ENCODE data around the gene RTRAF. TPM values are rescaled to one million over a fixed set of nuclear protein-coding genes. Genes with fewer than 3 reads are reported as not detected.

RTRAF gene
- total and polyA plus RNA-seq, 9 of the 15 experiments (the other 6 are each of a cell fraction or from before 2014, with no cell fraction given): 126 to 204 (median 155) TPM

DNA sequence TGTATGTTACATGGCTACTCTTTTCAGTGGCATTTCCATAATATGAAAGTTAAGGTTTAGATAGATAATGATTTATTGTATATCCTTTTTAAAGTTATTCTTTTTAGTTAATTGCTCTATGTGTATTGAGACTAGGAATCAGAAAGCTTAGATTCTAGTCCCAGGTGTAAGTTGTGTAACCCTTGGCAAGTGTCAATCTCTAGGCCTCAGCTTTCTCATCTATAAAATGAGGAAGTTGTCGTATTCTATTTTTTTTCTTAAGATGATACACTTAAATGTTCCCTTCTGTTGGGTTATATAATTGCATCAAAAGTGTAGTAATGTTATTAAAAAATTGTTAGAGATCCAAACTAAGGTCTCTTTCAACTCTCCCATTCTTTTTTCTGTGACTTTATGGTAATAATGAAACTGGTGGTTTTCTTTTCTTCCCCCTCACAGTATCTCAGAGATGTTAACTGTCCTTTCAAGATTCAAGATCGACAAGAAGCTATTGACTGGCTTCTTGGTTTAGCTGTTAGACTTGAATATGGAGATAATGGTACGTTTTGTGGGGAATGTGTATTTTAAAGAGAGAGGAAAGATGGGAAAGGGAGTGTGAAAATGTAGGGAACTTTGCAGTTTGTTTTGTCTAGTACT lies 4.1 kb downstream of the RTRAF start:
- Histone ChIP-seq H3K27ac (ENCODE audit: extremely low read depth, low read depth, low read length) (no peak overlapping the region), H3K36me3 (ENCODE audit: control insufficient read depth, insufficient read depth, low read length) (peaks cover 65% of the 10 kb centered on the region), H3K4me1 (replicated peaks in 1 of 2; ENCODE audit: control insufficient read depth in 2 of 2, insufficient read depth in 2 of 2, low read length in 2 of 2) (no peaks in the 10 kb centered on the region), H3K9me1 (ENCODE audit: control insufficient read depth, insufficient read depth, low read length) (no peaks in the 10 kb centered on the region), H3K4me3 (no peak overlapping the region), H3K9me3 (replicated peaks; ENCODE audit: control insufficient read depth, insufficient read depth, low read depth, low read length) (no peaks in the 10 kb centered on the region), H3K4me2 (ENCODE audit: insufficient read depth, low read length) (no peak overlapping the region), H3K27me3 (ENCODE audit: control insufficient read depth in 2 of 2, insufficient read depth in 2 of 2, low read length in 2 of 2) (no peaks in the 10 kb centered on the region), H4K20me1 (replicated peaks; ENCODE audit: control insufficient read depth, insufficient read depth, low read length) (no peaks in the 10 kb centered on the region; the same call in 1 of the 2 replicates), H3K79me2 (ENCODE audit: control insufficient read depth, insufficient read depth, low read length) (peaks cover 33% of the 10 kb centered on the region), H2AFZ (ENCODE audit: low read depth, low read length) (no peak overlapping the region), H3K9ac (ENCODE audit: insufficient read depth in 1 of 2, low read depth in 2 of 2, low read length in 2 of 2) (no peak overlapping the region)
- ChIA-PET POLR2A (interaction anchor here (0.6 kb wide), 1 partner anchor 11 kb away, joined by 4 read pairs; no protein-coding TSS in a partner anchor), CTCF (ENCODE audit: low intra/inter-chr PET ratio) (no interaction called here)
- ATAC-seq: no peak
- FAIRE-seq: no peak
- 68% methylated on average over 2 of the region's 3 CpGs for WGBS (ENCODE audit: insufficient coverage, low coverage, missing lambda C conversion rate)
- no TSS peak for BruUV-seq (replicated peaks)
- in situ Hi-C loops (cut with MboI): no loop called here
- DNase-seq (ENCODE audit: extremely low read depth in 1 of 4, low spot score in 3 of 4): no peak
- intact Hi-C loops (cut with micrococcal nuclease): loop anchor here (10.0 kb wide), 1 partner anchor 281 kb away; no protein-coding TSS in a partner anchor
- TF ChIP-seq MYNN (IDR thresholded peaks at IDR 0.05) (no peak), MYNN (CRISPR knock-in tag; IDR thresholded peaks at IDR 0.05) (no peak), SMARCB1 (IDR thresholded peaks at IDR 0.05; ENCODE audit: insufficient read length, low read depth) (no peak), ELF4 (CRISPR knock-in tag; IDR thresholded peaks at IDR 0.05) (no peak), CCAR2 (IDR thresholded peaks at IDR 0.05; ENCODE audit: low read depth, low read length) (no peak), ZBTB1 (CRISPR knock-in tag; IDR thresholded peaks at IDR 0.05; ENCODE audit: borderline replicate concordance, low read depth) (no peak), ARID2 (IDR thresholded peaks at IDR 0.05) (no peak), ZNF436 (CRISPR knock-in tag; IDR thresholded peaks at IDR 0.05) (no peak), ZNF224 (CRISPR knock-in tag; IDR thresholded peaks at IDR 0.05) (no peak), KHSRP (IDR thresholded peaks at IDR 0.05) (no peak), RBBP5 (IDR thresholded peaks at IDR 0.05; ENCODE audit: borderline replicate concordance, insufficient read depth, low read length, poor library complexity, severe bottlenecking) (no peak), HIVEP1 (CRISPR knock-in tag; IDR thresholded peaks at IDR 0.05) (no peak), RNF2 (IDR thresholded peaks at IDR 0.05) (no peak), KLF1 (tag; IDR thresholded peaks at IDR 0.05) (no peak)
- TF ChIP-seq, protein P1, sequence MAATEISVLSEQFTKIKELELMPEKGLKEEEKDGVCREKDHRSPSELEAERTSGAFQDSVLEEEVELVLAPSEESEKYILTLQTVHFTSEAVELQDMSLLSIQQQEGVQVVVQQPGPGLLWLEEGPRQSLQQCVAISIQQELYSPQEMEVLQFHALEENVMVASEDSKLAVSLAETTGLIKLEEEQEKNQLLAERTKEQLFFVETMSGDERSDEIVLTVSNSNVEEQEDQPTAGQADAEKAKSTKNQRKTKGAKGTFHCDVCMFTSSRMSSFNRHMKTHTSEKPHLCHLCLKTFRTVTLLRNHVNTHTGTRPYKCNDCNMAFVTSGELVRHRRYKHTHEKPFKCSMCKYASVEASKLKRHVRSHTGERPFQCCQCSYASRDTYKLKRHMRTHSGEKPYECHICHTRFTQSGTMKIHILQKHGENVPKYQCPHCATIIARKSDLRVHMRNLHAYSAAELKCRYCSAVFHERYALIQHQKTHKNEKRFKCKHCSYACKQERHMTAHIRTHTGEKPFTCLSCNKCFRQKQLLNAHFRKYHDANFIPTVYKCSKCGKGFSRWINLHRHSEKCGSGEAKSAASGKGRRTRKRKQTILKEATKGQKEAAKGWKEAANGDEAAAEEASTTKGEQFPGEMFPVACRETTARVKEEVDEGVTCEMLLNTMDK (IDR thresholded peaks at IDR 0.05; ENCODE audit: borderline replicate concordance, insufficient read depth, low read depth, low read length, poor library complexity, severe bottlenecking): no peak
- TF ChIP-seq, protein P2, sequence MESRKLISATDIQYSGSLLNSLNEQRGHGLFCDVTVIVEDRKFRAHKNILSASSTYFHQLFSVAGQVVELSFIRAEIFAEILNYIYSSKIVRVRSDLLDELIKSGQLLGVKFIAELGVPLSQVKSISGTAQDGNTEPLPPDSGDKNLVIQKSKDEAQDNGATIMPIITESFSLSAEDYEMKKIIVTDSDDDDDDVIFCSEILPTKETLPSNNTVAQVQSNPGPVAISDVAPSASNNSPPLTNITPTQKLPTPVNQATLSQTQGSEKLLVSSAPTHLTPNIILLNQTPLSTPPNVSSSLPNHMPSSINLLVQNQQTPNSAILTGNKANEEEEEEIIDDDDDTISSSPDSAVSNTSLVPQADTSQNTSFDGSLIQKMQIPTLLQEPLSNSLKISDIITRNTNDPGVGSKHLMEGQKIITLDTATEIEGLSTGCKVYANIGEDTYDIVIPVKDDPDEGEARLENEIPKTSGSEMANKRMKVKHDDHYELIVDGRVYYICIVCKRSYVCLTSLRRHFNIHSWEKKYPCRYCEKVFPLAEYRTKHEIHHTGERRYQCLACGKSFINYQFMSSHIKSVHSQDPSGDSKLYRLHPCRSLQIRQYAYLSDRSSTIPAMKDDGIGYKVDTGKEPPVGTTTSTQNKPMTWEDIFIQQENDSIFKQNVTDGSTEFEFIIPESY (CRISPR knock-in tag; IDR thresholded peaks at IDR 0.05): no peak

Measured in K562 (cell line).